Spleen (tissue), 11 donors: Measurements from ENCODE around the gene C12orf76. TPM values are rescaled to one million over a fixed set of nuclear protein-coding genes. Genes with fewer than 3 reads are reported as not detected.
A peak's percentile ranks its signal among the peaks of the same experiment; 100 is the strongest.

Experiments used
- DNase-seq: peaks from one replicate; pipeline ENCODE4 v3.0.0-alpha.2; 2020
- H3K27ac ChIP-seq, 8 donors: fragments of 200-600 bp; sonication (generic) in 7 of 8; 1 replicate in 4 of 8; 2 replicates in 4 of 8; pipeline versions ENCODE4 v1.5.0 to v1.8.0; 2016 to 2021; ENCODE audit warnings: inconsistent platforms in 4 of 8, mild to moderate bottlenecking in 4 of 8, moderate library complexity in 1 of 8
- H3K27me3 ChIP-seq, 7 donors: fragments of 200-600 bp; sonication (generic) in 6 of 7; replicated peaks in 1 of 7; 1 replicate in 4 of 7; 2 replicates in 3 of 7; pipeline versions ENCODE4 v1.5.0 to v1.8.0; 2016 to 2021; ENCODE audit warnings: inconsistent platforms in 3 of 7, mild to moderate bottlenecking in 1 of 7
- H3K36me3 ChIP-seq, 6 donors: fragments of 200-600 bp; sonication (generic) in 5 of 6; 1 replicate in 4 of 6; 2 replicates in 2 of 6; pipeline versions ENCODE4 v1.5.0 to v1.8.0; 2016 to 2021; ENCODE audit warnings: inconsistent platforms in 2 of 6
- H3K4me1 ChIP-seq, 6 donors: fragments of 200-600 bp; sonication (generic) in 5 of 6; 1 replicate in 3 of 6; 2 replicates in 3 of 6; pipeline versions ENCODE4 v1.5.0 to v1.8.0; 2016 to 2021; ENCODE audit warnings: inconsistent platforms in 3 of 6
- H3K4me3 ChIP-seq, 8 donors: fragments of 200-600 bp; sonication (generic) in 7 of 8; 1 replicate in 4 of 8; 2 replicates in 4 of 8; pipeline versions ENCODE4 v1.5.0 to v1.8.0; 2016 to 2021; ENCODE audit warnings: inconsistent platforms in 4 of 8, mild to moderate bottlenecking in 4 of 8, moderate library complexity in 2 of 8
- H3K9me3 ChIP-seq, 8 donors: fragments of 200-600 bp; sonication (generic) in 7 of 8; 1 replicate in 4 of 8; 2 replicates in 4 of 8; pipeline versions ENCODE4 v1.5.0 to v1.8.0; 2016 to 2021; ENCODE audit warnings: inconsistent platforms in 4 of 8
- POLR2A ChIP-seq, 3 donors: fragments of 450-650 bp; IDR thresholded peaks; one replicate each; pipeline ENCODE4 v1.5.1; 2017; ENCODE audit warnings: antibody characterized with exemption in 3 of 3, mild to moderate bottlenecking in 1 of 3
- POLR2AphosphoS5 ChIP-seq, 3 donors: sonication (generic); formaldehyde crosslinking; IDR thresholded peaks; one replicate each; pipeline ENCODE4 v1.5.1; 2017; ENCODE audit warnings: antibody characterized with exemption in 3 of 3
- WGBS, 5 donors: extraction: QIAGEN DNeasy Blood & Tissue Kit in 3 of 5; methylation state at CpG; one replicate each; pipeline versions ENCODE4 v1.1.5 to v1.1.7; 2013 to 2018; 5-methylcytosine and 5-hydroxymethylcytosine counted together
- intact Hi-C: fragments of 100-400 bp; cut with DNase I; formaldehyde crosslinking; loops from one replicate; pipeline ENCODE4 v1.15.0; 2023; ENCODE audit warnings: low total_unique reads
- polyA plus RNA-seq, 3 donors: library from polyadenylated mRNA; stranded (reverse); fragments of 200-250 nt; gene quantifications; one replicate each; pipeline ENCODE4 v1.2.1, GENCODE V29; 2013
- total RNA-seq, 7 donors: library from RNA; depleted of rRNA in 3 of 7; stranded (reverse); fragments of >200 nt in 3 of 7; fragmentation: NEBNext Ultra II Directional in 4 of 7; extraction: Animal tissue kit (Norgen Biotek cat#: 25700) in 4 of 7; gene quantifications; one replicate each; pipeline versions ENCODE4 v1.1.0 to v1.2.1, GENCODE V29; 2016 to 2021
- TF ChIP-seq, protein P1 (sequence below), 11 experiments: fragments of 200-600 bp in 7 of 11; fragments of 450-650 bp in 4 of 11; sonication (generic) in 4 of 11; IDR thresholded peaks in 8 of 11; conservative IDR thresholded peaks in 3 of 11; 1 replicate in 7 of 11; 2 replicates in 4 of 11; pipeline versions ENCODE4 v1.4.0 to v1.8.0; 2016 to 2021; ENCODE audit warnings: antibody characterized with exemption in 11 of 11, inconsistent platforms in 4 of 11, mild to moderate bottlenecking in 1 of 11
- donor health status: healthy with polysubstance abuse.
- donor health status: DM: no; HTN: no; CAD: no; lungs with moderate emphysema.
- donor health status: DM: no; HTN: no; CAD: no.
- donor health status: Bipolar disorder and iron deficiency.
- donor health status: healthy.
- donor health status: DM: no; HTN: no; CAD: no.
- donor health status: DM: yes; HTN: yes; CAD: no.

Gene C12orf76
- total and polyA plus RNA-seq, 10 donors = 12.9 to 21.5 (median 17.1) TPM

DNA sequence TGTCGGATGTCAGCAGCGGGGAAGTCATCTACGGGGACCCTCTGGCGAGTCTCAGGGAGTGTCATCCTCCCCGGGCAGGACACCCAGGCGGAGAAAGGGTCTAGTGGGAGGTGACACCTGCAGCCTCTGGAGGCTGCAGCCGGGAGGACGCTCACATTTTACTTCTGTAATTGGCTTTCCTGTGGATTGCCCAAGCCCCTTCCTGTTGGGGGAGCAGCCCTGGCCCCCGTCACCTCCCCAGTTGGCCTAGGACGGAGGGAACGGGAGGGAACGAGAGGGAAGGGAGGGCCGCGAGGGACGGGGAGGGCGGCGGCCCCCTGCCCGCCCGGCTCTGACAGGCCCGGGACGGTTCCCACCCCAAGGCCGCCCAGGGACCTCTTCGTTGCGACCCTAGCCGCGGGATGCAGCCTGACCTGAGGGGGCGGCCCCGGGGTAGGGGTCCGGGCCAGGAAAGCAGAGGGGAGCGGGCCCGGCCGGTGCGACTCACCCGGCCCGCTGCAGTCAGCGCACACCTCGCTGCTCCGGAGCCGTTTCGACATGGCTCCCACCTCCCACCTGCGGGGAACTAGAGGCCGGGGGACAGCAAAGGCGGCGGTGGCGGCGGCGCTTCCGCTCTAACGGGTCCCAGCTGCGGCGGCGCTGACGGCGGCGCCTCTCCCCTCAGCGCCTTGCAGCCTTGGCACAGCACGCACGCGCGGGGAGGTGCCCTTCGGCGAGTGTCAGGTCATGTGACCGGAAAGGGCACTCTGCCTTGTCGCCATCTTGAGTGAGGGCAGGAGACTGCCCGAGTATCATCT, 52.4 kb downstream of the C12orf76 start, which contains the start of gene GIT2:
TSS of gene GIT2 (minus strand) at position 683 of the 797 bp plus-strand sequence. CDS start at position 539, 144 bp downstream.
- Histone ChIP-seq H3K4me3 (peak within 1 kb of the TSS; percentile 71 to 97 (median 84)), H3K27ac (peak within 1 kb of the TSS; percentile 92 to 100 (median 98)), H3K9me3 (no peaks in the 10 kb centered on the region), H3K36me3 (peaks cover 0 to 22% (median 7%) of the 10 kb centered on the region in 6 donors), H3K27me3 (no peaks in the 10 kb centered on the region), H3K4me1 (peaks cover 34 to 87% (median 73%) of the 10 kb centered on the region in 6 donors)
- peak; percentile 99 for DNase-seq
- intact Hi-C loops = no loop called here
- WGBS, 5 donors = 0% methylated on average over 30 to 65 of the region's 65 CpGs
- TF ChIP-seq POLR2A (IDR thresholded peaks at IDR 0.05) = peak; percentile 32 to 90 (median 75)
- TF ChIP-seq, protein P1, sequence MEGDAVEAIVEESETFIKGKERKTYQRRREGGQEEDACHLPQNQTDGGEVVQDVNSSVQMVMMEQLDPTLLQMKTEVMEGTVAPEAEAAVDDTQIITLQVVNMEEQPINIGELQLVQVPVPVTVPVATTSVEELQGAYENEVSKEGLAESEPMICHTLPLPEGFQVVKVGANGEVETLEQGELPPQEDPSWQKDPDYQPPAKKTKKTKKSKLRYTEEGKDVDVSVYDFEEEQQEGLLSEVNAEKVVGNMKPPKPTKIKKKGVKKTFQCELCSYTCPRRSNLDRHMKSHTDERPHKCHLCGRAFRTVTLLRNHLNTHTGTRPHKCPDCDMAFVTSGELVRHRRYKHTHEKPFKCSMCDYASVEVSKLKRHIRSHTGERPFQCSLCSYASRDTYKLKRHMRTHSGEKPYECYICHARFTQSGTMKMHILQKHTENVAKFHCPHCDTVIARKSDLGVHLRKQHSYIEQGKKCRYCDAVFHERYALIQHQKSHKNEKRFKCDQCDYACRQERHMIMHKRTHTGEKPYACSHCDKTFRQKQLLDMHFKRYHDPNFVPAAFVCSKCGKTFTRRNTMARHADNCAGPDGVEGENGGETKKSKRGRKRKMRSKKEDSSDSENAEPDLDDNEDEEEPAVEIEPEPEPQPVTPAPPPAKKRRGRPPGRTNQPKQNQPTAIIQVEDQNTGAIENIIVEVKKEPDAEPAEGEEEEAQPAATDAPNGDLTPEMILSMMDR (IDR thresholded peaks at IDR 0.05 in 8 of 11, conservative IDR thresholded peaks at IDR 0.05 in 3 of 11) = peak in 3 of 11 experiments; percentile 2 to 21 (median 12)
- peak; percentile 96 to 99 (median 99) for TF ChIP-seq POLR2AphosphoS5 (IDR thresholded peaks at IDR 0.05)

DNA sequence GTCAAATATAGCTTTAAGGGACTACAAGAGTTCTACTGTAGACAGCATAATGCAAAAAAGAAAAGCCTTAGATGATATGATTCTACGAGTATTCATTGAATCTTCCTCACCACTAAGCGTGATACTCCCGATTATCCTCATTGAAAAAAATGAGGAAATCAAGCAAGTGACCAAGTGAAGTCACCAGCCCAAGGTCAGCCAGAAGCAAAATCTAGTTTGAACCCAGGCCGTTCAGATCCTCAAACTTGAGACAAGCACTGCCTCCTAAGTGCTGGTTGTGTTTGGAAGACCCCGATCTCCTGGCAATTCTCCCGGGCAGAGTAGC, 53.0 kb downstream of the C12orf76 start:
- whole genome bisulfite sequencing, 5 donors = 0 to 2% (median 1%) methylated on average over 6 of the region's 6 CpGs
- Histone ChIP-seq H3K9me3 (no peaks in the 10 kb centered on the region), H3K36me3 (peaks cover 0 to 28% (median 9%) of the 10 kb centered on the region in 6 donors), H3K4me1 (peaks cover 30 to 87% (median 68%) of the 10 kb centered on the region in 6 donors), H3K4me3 (peak overlapping the region; percentile 71 to 97 (median 84)), H3K27me3 (no peaks in the 10 kb centered on the region), H3K27ac (peak overlapping the region; percentile 92 to 100 (median 98))
- DNase-seq = no peak
- TF ChIP-seq POLR2A (IDR thresholded peaks at IDR 0.05) (no peak), POLR2AphosphoS5 (IDR thresholded peaks at IDR 0.05) (no peak)
- TF ChIP-seq, protein P1 (IDR thresholded peaks at IDR 0.05 in 8 of 11, conservative IDR thresholded peaks at IDR 0.05 in 3 of 11) = no peak
- intact Hi-C loops = no loop called here

DNA sequence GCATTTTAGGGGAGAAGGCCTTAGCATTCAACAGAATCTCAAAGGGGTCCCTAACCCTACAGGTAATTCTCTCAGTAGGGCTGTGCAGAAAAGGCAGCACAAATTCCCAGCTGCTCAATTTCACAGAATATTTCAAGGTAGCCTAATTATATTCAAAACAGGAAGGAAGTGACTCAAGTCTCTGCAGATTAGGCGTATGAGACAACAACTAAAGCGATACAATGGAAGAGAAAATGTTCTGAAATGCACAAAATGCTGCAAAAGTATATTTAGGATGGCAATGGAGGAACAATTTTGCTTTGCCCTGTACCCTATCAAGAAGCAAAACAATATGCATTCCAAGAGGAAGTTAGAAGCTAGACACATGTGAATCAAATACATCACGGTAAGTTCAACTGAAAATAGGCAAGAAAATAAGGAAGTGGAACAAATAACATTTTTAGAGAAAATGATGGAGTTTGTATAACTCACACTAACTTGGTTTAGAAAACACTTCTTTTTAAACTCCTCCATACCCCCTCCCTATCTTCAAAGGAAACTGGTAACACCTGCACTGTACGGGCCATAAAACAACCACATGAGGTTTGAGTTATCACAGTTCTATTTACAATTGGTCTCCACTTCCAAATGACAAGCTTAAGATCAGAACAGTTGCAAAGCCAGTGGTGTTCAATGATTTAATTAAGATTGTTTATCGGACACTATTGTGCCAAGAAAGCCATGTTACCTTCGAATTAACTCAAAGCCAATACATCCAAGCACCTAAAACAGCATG, 53.7 kb downstream of the C12orf76 start:
- H3K9me3 ChIP-seq = no peaks in the 10 kb centered on the region
- 8 to 12% (median 11%) methylated on average over 6 of the region's 6 CpGs for WGBS, 5 donors
- H3K27me3 ChIP-seq = no peaks in the 10 kb centered on the region
- intact Hi-C loops = no loop called here
- H3K4me3 ChIP-seq = peak overlapping the region; percentile 71 to 97 (median 84)
- TF ChIP-seq POLR2AphosphoS5 (IDR thresholded peaks at IDR 0.05) (no peak), POLR2A (IDR thresholded peaks at IDR 0.05) (no peak)
- TF ChIP-seq, protein P1 (IDR thresholded peaks at IDR 0.05 in 8 of 11, conservative IDR thresholded peaks at IDR 0.05 in 3 of 11) = no peak
- H3K27ac ChIP-seq = peak overlapping the region; percentile 92 to 100 (median 98)
- H3K4me1 ChIP-seq = peaks cover 28 to 88% (median 65%) of the 10 kb centered on the region in 6 donors
- H3K36me3 ChIP-seq = peaks cover 0 to 35% (median 12%) of the 10 kb centered on the region in 6 donors
- no peak for DNase-seq
